Retinal pigment epithelial cell (primary cell): ENCODE data around the gene MAGEB3.
"Not testable (repeated sequence)": the region's sequence is repeated elsewhere in the genome, so short reads cannot be mapped to it uniquely, and the experiment has no call there.

Experiments
- DNase-seq: peaks from one replicate; pipeline ENCODE4 v3.0.0-alpha.2; 2010; ENCODE audit warnings: low read depth
- H3K4me3 ChIP-seq: 2 replicates; pipeline ENCODE4 v1.5.1; 2011; ENCODE audit warnings: mild to moderate bottlenecking, low read length, control low read depth, moderate library complexity
- CTCF ChIP-seq: conservative IDR thresholded peaks from 2 replicates; pipeline ENCODE4 v1.5.1; 2011; ENCODE audit warnings: low read depth, low read length, control low read depth, inconsistent platforms

The MAGEB3 gene

GRCh38 chrX:30230395-30230794 lies at the start of gene MAGEB3:
MAGEB3 (plus strand) TSS chrX:30230657; CDS start chrX:30235925, 5,268 bp downstream.
- no peak for DNase-seq
- no peak for TF ChIP-seq CTCF
- no peak within 1 kb of the TSS for H3K4me3 ChIP-seq

GRCh38 chrX:30181353-30181752 lies 49.1 kb upstream of the MAGEB3 start:
- DNase-seq = no peak
- no peak overlapping the region for H3K4me3 ChIP-seq
- no peak for TF ChIP-seq CTCF

GRCh38 chrX:30183554-30183953 lies 46.9 kb upstream of the MAGEB3 start:
- no peak for TF ChIP-seq CTCF

GRCh38 chrX:30190426-30190825 lies 40.0 kb upstream of the MAGEB3 start:
- no peak for TF ChIP-seq CTCF
- H3K4me3 ChIP-seq = no peak overlapping the region
- no peak for DNase-seq

More at GRCh38 chrX:30183554-30183953, 46.9 kb upstream of the MAGEB3 start:
- H3K4me3 ChIP-seq = no peak overlapping the region
- no peak for DNase-seq

- not testable (repeated sequence) for DNase-seq, H3K4me3 ChIP-seq
Observed at GRCh38 chrX:30193910-30194309, 36.5 kb upstream of the MAGEB3 start.

- DNase-seq = no peak
- TF ChIP-seq CTCF = peak; percentile 20
- no peak overlapping the region for H3K4me3 ChIP-seq
Observed at GRCh38 chrX:30196322-30196721, 34.1 kb upstream of the MAGEB3 start.

- DNase-seq = no peak
- TF ChIP-seq CTCF = no peak
- H3K4me3 ChIP-seq = no peak overlapping the region
Observed at GRCh38 chrX:30212172-30212571, 18.3 kb upstream of the MAGEB3 start.

GRCh38 chrX:30215357-30215843 lies 15.1 kb upstream of the MAGEB3 start, which contains the start of gene MAGEB2:
MAGEB2 (plus strand) TSS chrX:30215563; CDS start chrX:30218581, 3,018 bp downstream.
- no peak within 1 kb of the TSS for H3K4me3 ChIP-seq
- no peak for TF ChIP-seq CTCF
- DNase-seq = no peak
